IMR-90 (cell line): ENCODE results near the gene FAM98B. TPM values are rescaled to one million over a fixed set of nuclear protein-coding genes. Genes with fewer than 3 reads are reported as not detected.

Source experiments
- polyA plus RNA-seq, 3 experiments: library from polyadenylated mRNA; depleted of rRNA; stranded (reverse); fragments of >200 nt; gene quantifications; 2 replicates each; pipeline ENCODE4 v1.2.3, GENCODE V29; 2012; ENCODE audit warnings: low replicate concordance in 1 of 3
- total RNA-seq: library from RNA; depleted of rRNA; stranded (reverse); fragments of >200 nt; gene quantifications from 2 replicates; pipeline ENCODE4 v1.2.3, GENCODE V29; 2012; rRNA removed

FAM98B gene
- total and polyA plus RNA-seq, 2 of the 4 experiments (the other 2 are of a cell fraction): 2.7 to 12.2 TPM

Other genes with a start within 250 kb of the FAM98B start
- 17.9 and 38.3 TPM in 2 replicates for gene SPRED1, start 201.3 kb upstream of the FAM98B start, total RNA-seq
- gene SPRED1, start 201.3 kb upstream of the FAM98B start, polyA plus RNA-seq (2012; rRNA removed): 4.8 and 6.6 TPM in 2 replicates
- 1.9 and 3.2 TPM in 2 replicates for gene RASGRP1, start 110.7 kb downstream of the FAM98B start, total RNA-seq
- gene RASGRP1, start 110.7 kb downstream of the FAM98B start, polyA plus RNA-seq (2012; rRNA removed): 1.4 TPM in 2 replicates